CD4-positive, alpha-beta T cell (primary cell): ENCODE data around the gene COL4A6. TPM values are rescaled to one million over a fixed set of nuclear protein-coding genes. Genes with fewer than 3 reads are reported as not detected.

Experiments
- ATAC-seq: fragments of 200-7000 bp; cut with Tn5 transposase; one replicate; pipeline ENCODE4 v1.10.0; 2022; ENCODE audit warnings: mild to moderate bottlenecking; ENCODE audit not compliant: poor library complexity
- CTCF ChIA-PET: fragments of 350-600 bp; sonication (Branson Sonifier 250); formaldehyde crosslinking; loops from one replicate; lab custom pipeline; 2021; ENCODE audit warnings: antibody characterized with exemption, inconsistent platforms; lab: Charles Lee
- POLR2A ChIA-PET: fragments of 350-600 bp; sonication (Branson Sonifier 250); formaldehyde crosslinking; loops from one replicate; lab custom pipeline; 2021; ENCODE audit warnings: antibody characterized with exemption, inconsistent platforms; lab: Charles Lee
- DNase-seq, 14 experiments: peaks; one replicate each; pipeline ENCODE4 v3.0.0-alpha.2; 2013 to 2020; ENCODE audit warnings: mixed read lengths in 2 of 14
- H3K27ac ChIP-seq, 2 donors: one replicate each; pipeline versions ENCODE4 v1.5.1 to v1.7.0; 2013; ENCODE audit warnings: low read length in 2 of 2, low read depth in 1 of 2, mild to moderate bottlenecking in 1 of 2
- H3K27me3 ChIP-seq, 2 experiments: 1 replicate in 1 of 2; 2 replicates in 1 of 2; pipeline versions ENCODE4 v1.6.1 to v1.7.0; 2013; ENCODE audit warnings: low read length in 2 of 2, control low read depth in 1 of 2, mild to moderate bottlenecking in 1 of 2, moderate library complexity in 1 of 2; ENCODE audit not compliant: insufficient read depth in 2 of 2, control insufficient read depth in 1 of 2
- H3K36me3 ChIP-seq: one replicate; pipeline ENCODE4 v1.6.1; 2013; ENCODE audit warnings: low read length, control low read depth; ENCODE audit not compliant: insufficient read depth
- H3K4me1 ChIP-seq: one replicate; pipeline ENCODE4 v1.6.1; 2013; ENCODE audit warnings: low read length, control low read depth; ENCODE audit not compliant: insufficient read depth
- H3K4me3 ChIP-seq: one replicate; pipeline ENCODE4 v1.5.1; 2013; ENCODE audit warnings: mild to moderate bottlenecking, low read length, moderate library complexity
- H3K9me3 ChIP-seq, 2 experiments: 1 replicate in 1 of 2; 2 replicates in 1 of 2; pipeline versions ENCODE4 v1.6.1 to v1.7.0; 2013; ENCODE audit warnings: low read length in 2 of 2, mild to moderate bottlenecking in 2 of 2, control low read depth in 1 of 2, moderate library complexity in 1 of 2; ENCODE audit not compliant: control insufficient read depth in 1 of 2, insufficient read depth in 1 of 2
- H3K27ac Mint-ChIP-seq: one replicate; pipeline ENCODE4 v1.8.0; 2020; ENCODE audit warnings: mixed read lengths
- H3K27me3 Mint-ChIP-seq: one replicate; pipeline ENCODE4 v1.8.0; 2021; ENCODE audit warnings: mixed read lengths
- H3K36me3 Mint-ChIP-seq: one replicate; pipeline ENCODE4 v1.8.0; 2021; ENCODE audit warnings: low read depth, mixed read lengths
- H3K4me1 Mint-ChIP-seq: one replicate; pipeline ENCODE4 v1.8.0; 2021; ENCODE audit warnings: low read depth, mixed read lengths
- H3K4me3 Mint-ChIP-seq: one replicate; pipeline ENCODE4 v1.8.0; 2020; ENCODE audit warnings: mild to moderate bottlenecking, mixed read lengths
- H3K9me3 Mint-ChIP-seq: one replicate; pipeline ENCODE4 v1.8.0; 2020; ENCODE audit warnings: mixed read lengths
- intact Hi-C, 2 experiments: fragments of 100-400 bp; cut with DNase I in 1 of 2; cut with micrococcal nuclease in 1 of 2; formaldehyde crosslinking; loops; one replicate each; pipeline versions ENCODE4 v1.15.1 to v1.9.0; 2023 to 2025; cut with DNase I, micrococcal nuclease
- total RNA-seq, 174 experiments: library from RNA in 2 of 174; stranded (reverse) in 2 of 174; gene quantifications; one replicate each; pipeline ENCODE4 v1.2.3 and lab custom pipeline; 2021 to 2026
- TF ChIP-seq, protein P1 (sequence below): fragments of 200-600 bp; IDR thresholded peaks from one replicate; pipeline ENCODE4 v1.8.0; 2022; ENCODE audit warnings: antibody characterized with exemption, mild to moderate bottlenecking

The COL4A6 gene
- total RNA-seq, 2 experiments from 2014 or later = not detected

GRCh38 chrX:108442901-108443464 is 4.8 kb upstream of the COL4A6 start:
- TF ChIP-seq, protein P1, sequence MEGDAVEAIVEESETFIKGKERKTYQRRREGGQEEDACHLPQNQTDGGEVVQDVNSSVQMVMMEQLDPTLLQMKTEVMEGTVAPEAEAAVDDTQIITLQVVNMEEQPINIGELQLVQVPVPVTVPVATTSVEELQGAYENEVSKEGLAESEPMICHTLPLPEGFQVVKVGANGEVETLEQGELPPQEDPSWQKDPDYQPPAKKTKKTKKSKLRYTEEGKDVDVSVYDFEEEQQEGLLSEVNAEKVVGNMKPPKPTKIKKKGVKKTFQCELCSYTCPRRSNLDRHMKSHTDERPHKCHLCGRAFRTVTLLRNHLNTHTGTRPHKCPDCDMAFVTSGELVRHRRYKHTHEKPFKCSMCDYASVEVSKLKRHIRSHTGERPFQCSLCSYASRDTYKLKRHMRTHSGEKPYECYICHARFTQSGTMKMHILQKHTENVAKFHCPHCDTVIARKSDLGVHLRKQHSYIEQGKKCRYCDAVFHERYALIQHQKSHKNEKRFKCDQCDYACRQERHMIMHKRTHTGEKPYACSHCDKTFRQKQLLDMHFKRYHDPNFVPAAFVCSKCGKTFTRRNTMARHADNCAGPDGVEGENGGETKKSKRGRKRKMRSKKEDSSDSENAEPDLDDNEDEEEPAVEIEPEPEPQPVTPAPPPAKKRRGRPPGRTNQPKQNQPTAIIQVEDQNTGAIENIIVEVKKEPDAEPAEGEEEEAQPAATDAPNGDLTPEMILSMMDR = no peak

DNA sequence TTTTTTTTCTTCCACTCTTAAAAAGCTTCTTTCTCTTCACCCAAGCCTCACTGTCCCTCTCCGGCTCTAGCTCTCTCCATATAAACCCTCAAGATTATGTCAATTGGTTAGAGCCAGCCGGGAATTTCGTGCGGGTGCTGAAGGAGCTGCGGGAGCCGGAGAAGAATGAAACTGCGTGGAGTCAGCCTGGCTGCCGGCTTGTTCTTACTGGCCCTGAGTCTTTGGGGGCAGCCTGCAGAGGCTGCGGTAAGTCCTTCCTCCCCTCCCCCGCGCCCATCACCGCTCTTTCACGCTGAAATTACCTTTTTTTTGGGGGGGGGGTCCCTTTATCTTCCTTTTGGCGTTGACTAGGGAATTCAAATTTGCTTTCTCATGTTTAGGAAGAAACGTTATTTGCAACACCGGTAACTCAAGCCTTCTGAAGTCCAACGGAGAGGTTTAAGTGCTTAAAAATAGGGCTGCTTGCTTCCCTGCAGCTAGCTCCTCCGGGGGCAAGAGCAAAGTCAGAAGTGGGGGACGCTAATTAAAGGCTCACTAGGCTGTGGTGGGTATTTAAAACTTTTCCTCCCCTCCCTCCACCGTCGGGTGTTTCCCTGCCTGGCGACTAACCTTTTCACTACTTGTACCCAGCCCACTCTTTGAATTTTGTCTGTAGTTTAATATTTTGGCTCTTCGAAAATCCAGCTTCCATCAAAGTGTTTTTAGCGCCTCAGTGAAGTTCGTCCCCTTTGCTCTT is 1.9 kb upstream of the COL4A6 start:
- H3K4me3 Mint-ChIP-seq = peak overlapping the region; percentile 48
- H3K4me1 ChIP-seq = no peaks in the 10 kb centered on the region
- H3K36me3 Mint-ChIP-seq = no peaks in the 10 kb centered on the region
- no peak for DNase-seq
- H3K27ac ChIP-seq = no peak overlapping the region
- ATAC-seq = no peak
- H3K36me3 ChIP-seq = no peaks in the 10 kb centered on the region
- CTCF ChIA-PET = no interaction called here
- peak overlapping the region; percentile 7 for H3K4me3 ChIP-seq
- peaks cover 2% of the 10 kb centered on the region for H3K9me3 Mint-ChIP-seq
- TF ChIP-seq, protein P1 = no peak
- intact Hi-C loops = no loop called here
- POLR2A ChIA-PET = no interaction called here
- peaks cover 12% of the 10 kb centered on the region for H3K4me1 Mint-ChIP-seq
- H3K9me3 ChIP-seq = peaks cover 0 to 5% of the 10 kb centered on the region in 2 experiments
- peaks cover 7 to 26% of the 10 kb centered on the region in 2 experiments for H3K27me3 ChIP-seq
- peaks cover 44% of the 10 kb centered on the region for H3K27me3 Mint-ChIP-seq
- H3K27ac Mint-ChIP-seq = no peak overlapping the region

More at GRCh38 chrX:108442901-108443464, 4.8 kb upstream of the COL4A6 start:
- DNase-seq = no peak
- no peaks in the 10 kb centered on the region for H3K4me1 ChIP-seq
- no peaks in the 10 kb centered on the region for H3K36me3 ChIP-seq
- H3K27me3 ChIP-seq = peaks cover 7 to 20% of the 10 kb centered on the region in 2 experiments
- intact Hi-C loops = no loop called here
- H3K4me3 Mint-ChIP-seq = no peak overlapping the region
- ATAC-seq = no peak
- H3K4me3 ChIP-seq = no peak overlapping the region
- peaks cover 12% of the 10 kb centered on the region for H3K4me1 Mint-ChIP-seq
- peaks cover 0 to 4% of the 10 kb centered on the region in 2 experiments for H3K9me3 ChIP-seq
- peaks cover 34% of the 10 kb centered on the region for H3K27me3 Mint-ChIP-seq
- no peak overlapping the region for H3K27ac ChIP-seq
- no peaks in the 10 kb centered on the region for H3K36me3 Mint-ChIP-seq
- ChIA-PET CTCF (interaction anchor here (0.6 kb wide), 1 partner anchor 13 kb away, joined by 3 read pairs; no protein-coding TSS in a partner anchor), POLR2A (no interaction called here)
- H3K27ac Mint-ChIP-seq = no peak overlapping the region
- peaks cover 2% of the 10 kb centered on the region for H3K9me3 Mint-ChIP-seq

- Mint-ChIP-seq H3K27ac (no peak within 1 kb of the TSS), H3K36me3 (no peaks in the 10 kb centered on the region), H3K4me1 (peaks cover 12% of the 10 kb centered on the region), H3K4me3 (peak within 1 kb of the TSS; percentile 56), H3K27me3 (peaks cover 40% of the 10 kb centered on the region), H3K9me3 (peaks cover 2% of the 10 kb centered on the region)
- TF ChIP-seq, protein P1 = no peak
- H3K4me3 ChIP-seq = peak within 1 kb of the TSS; percentile 7
- POLR2A ChIA-PET = no interaction called here
- CTCF ChIA-PET = no interaction called here
- H3K27ac ChIP-seq = no peak within 1 kb of the TSS
- peaks cover 0 to 5% of the 10 kb centered on the region in 2 experiments for H3K9me3 ChIP-seq
- H3K27me3 ChIP-seq = peaks cover 7 to 26% of the 10 kb centered on the region in 2 experiments
- DNase-seq = peak in 1 of 14 experiments; percentile 1
- no peaks in the 10 kb centered on the region for H3K36me3 ChIP-seq
- intact Hi-C loops = no loop called here
- ATAC-seq = no peak
- no peaks in the 10 kb centered on the region for H3K4me1 ChIP-seq
Observed at GRCh38 chrX:108439426-108439942, 1.3 kb upstream of the COL4A6 start, which contains the start of gene COL4A5. Gene COL4A5 (plus strand): TSS chrX:108439838. CDS start chrX:108440126, 288 bp downstream.
